ENCODE results near the gene KLK15.

DNA sequence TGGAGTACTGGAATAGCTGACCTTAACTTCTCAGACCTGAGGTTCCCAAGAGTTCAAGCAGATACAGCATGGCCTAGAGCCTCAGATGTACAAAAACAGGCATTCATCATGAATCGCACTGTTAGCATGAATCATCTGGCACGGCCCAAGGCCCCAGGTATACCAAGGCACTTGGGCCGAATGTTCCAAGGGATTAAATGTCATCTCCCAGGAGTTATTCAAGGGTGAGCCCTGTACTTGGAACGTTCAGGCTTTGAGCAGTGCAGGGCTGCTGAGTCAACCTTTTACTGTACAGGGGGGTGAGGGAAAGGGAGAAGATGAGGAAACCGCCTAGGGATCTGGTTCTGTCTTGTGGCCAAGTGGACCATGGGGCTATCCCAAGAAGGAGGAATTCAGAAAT is 27.6 kb upstream of the KLK15 start:
- TF ChIP-seq, protein P1, sequence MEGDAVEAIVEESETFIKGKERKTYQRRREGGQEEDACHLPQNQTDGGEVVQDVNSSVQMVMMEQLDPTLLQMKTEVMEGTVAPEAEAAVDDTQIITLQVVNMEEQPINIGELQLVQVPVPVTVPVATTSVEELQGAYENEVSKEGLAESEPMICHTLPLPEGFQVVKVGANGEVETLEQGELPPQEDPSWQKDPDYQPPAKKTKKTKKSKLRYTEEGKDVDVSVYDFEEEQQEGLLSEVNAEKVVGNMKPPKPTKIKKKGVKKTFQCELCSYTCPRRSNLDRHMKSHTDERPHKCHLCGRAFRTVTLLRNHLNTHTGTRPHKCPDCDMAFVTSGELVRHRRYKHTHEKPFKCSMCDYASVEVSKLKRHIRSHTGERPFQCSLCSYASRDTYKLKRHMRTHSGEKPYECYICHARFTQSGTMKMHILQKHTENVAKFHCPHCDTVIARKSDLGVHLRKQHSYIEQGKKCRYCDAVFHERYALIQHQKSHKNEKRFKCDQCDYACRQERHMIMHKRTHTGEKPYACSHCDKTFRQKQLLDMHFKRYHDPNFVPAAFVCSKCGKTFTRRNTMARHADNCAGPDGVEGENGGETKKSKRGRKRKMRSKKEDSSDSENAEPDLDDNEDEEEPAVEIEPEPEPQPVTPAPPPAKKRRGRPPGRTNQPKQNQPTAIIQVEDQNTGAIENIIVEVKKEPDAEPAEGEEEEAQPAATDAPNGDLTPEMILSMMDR (IDR thresholded peaks at IDR 0.05), result no peak
- TF ChIP-seq POLR2AphosphoS5 (IDR thresholded peaks at IDR 0.05), result no peak
- no peak for TF ChIP-seq POLR2A (IDR thresholded peaks at IDR 0.05)
- TF ChIP-seq EP300 (IDR thresholded peaks at IDR 0.05; ENCODE audit: low read depth), result no peak

Data from transverse colon (tissue), 4 donors.